ENCODE results near the gene RHBDL1. TPM values are rescaled to one million over a fixed set of nuclear protein-coding genes. Genes with fewer than 3 reads are reported as not detected.

RHBDL1 gene
- total and polyA plus RNA-seq, 2 experiments from 2014 or later = 8.4 to 10.1 TPM

- TF ChIP-seq EZH2 (IDR thresholded peaks at IDR 0.05; ENCODE audit: low read depth, unreplicated experiment) (no peak), CREB1 (CRISPR knock-in tag; IDR thresholded peaks at IDR 0.05; ENCODE audit: low read depth) (no peak), EZH2phosphoT487 (IDR thresholded peaks at IDR 0.05; ENCODE audit: unreplicated experiment) (no peak), JUNB (IDR thresholded peaks at IDR 0.05; ENCODE audit: unreplicated experiment) (no peak), ZNF114 (CRISPR knock-in tag; IDR thresholded peaks at IDR 0.05) (no peak), ETS1 (IDR thresholded peaks at IDR 0.05) (no peak), CTCF (conservative IDR thresholded peaks at IDR 0.05; ENCODE audit: low read depth in 2 of 2) (no peak)
Measured at GRCh38 chr16:676565-676902, 1.1 kb downstream of the RHBDL1 start (continued).

- Histone ChIP-seq H3K4me3 (peak overlapping the region; percentile 48), H3K27ac (ENCODE audit: low read depth) (no peak overlapping the region), H3K79me2 (replicated peaks; ENCODE audit: insufficient read depth) (peaks cover 9% of the 10 kb centered on the region; the same call in 1 of the 2 replicates), H2AFZ (no peak overlapping the region), H3K36me3 (ENCODE audit: insufficient read depth) (no peaks in the 10 kb centered on the region), H4K20me1 (replicated peaks; ENCODE audit: insufficient read depth) (peaks cover 10% of the 10 kb centered on the region), H3K4me1 (ENCODE audit: insufficient read depth) (peaks cover 11% of the 10 kb centered on the region; the same call in 1 of the 2 replicates), H3F3A (replicated peaks; ENCODE audit: low read depth) (peaks cover 27% of the 10 kb centered on the region), H3K9me2 (ENCODE audit: insufficient read depth) (no peaks in the 10 kb centered on the region), H3K27me3 (ENCODE audit: insufficient read depth) (no peaks in the 10 kb centered on the region), H3K4me2 (peak overlapping the region; percentile 74)
- Mint-ChIP-seq H3K27ac (no peak overlapping the region; the same call in 1 of the 2 replicates), H3K4me1 (peaks cover 27% of the 10 kb centered on the region), H3K27me3 (ENCODE audit: insufficient read depth, low read depth, poor library complexity) (peaks cover 17% of the 10 kb centered on the region), H3K9me3 (no peaks in the 10 kb centered on the region; the same call in 1 of the 3 replicates), H3K36me3 (ENCODE audit: low read depth) (peaks cover 17% of the 10 kb centered on the region), H3K4me3 (peak overlapping the region; percentile 36; the same call in 2 of the 3 replicates)
- ATAC-seq (peak; percentile 5), DNase-seq (ENCODE audit: low spot score) (peak; percentile 54)
- TF ChIP-seq POLR2AphosphoS5 (IDR thresholded peaks at IDR 0.05; ENCODE audit: low read depth) = peak; percentile 20; the same call in 1 of the 2 replicates
- TF ChIP-seq JUNB (IDR thresholded peaks at IDR 0.05; ENCODE audit: unreplicated experiment) = no peak
- TF ChIP-seq EZH2phosphoT487 (IDR thresholded peaks at IDR 0.05; ENCODE audit: unreplicated experiment) = no peak
- no peak for TF ChIP-seq CREB1 (CRISPR knock-in tag; IDR thresholded peaks at IDR 0.05; ENCODE audit: low read depth)
Measured at GRCh38 chr16:676913-677312, 1.4 kb downstream of the RHBDL1 start.

- Mint-ChIP-seq H3K4me3 (peak overlapping the region; percentile 36; the same call in 1 of the 3 replicates), H3K27me3 (ENCODE audit: insufficient read depth, low read depth, poor library complexity) (peaks cover 20% of the 10 kb centered on the region), H3K4me1 (peaks cover 31% of the 10 kb centered on the region), H3K9me3 (no peaks in the 10 kb centered on the region; the same call in 1 of the 3 replicates), H3K27ac (no peak overlapping the region), H3K36me3 (ENCODE audit: low read depth) (peaks cover 23% of the 10 kb centered on the region)
- H3K27me3 ChIP-seq (ENCODE audit: insufficient read depth) = no peaks in the 10 kb centered on the region
- peak; percentile 77 for DNase-seq (ENCODE audit: low spot score)
- peaks cover 9% of the 10 kb centered on the region; the same call in 1 of the 2 replicates for H3K79me2 ChIP-seq (replicated peaks; ENCODE audit: insufficient read depth)
- H3K36me3 ChIP-seq (ENCODE audit: insufficient read depth) = no peaks in the 10 kb centered on the region; the same call in 1 of the 2 replicates
- no peak overlapping the region for H2AFZ ChIP-seq
- no peaks in the 10 kb centered on the region for H3K9me2 ChIP-seq (ENCODE audit: insufficient read depth)
- peak; percentile 21 for ATAC-seq
- peaks cover 33% of the 10 kb centered on the region for H3F3A ChIP-seq (replicated peaks; ENCODE audit: low read depth)
- H3K4me3 ChIP-seq = peak overlapping the region; percentile 48
- peak overlapping the region; percentile 74 for H3K4me2 ChIP-seq
- H3K27ac ChIP-seq (ENCODE audit: low read depth) = no peak overlapping the region
- peaks cover 11% of the 10 kb centered on the region; the same call in 1 of the 2 replicates for H3K4me1 ChIP-seq (ENCODE audit: insufficient read depth)
- peaks cover 17% of the 10 kb centered on the region for H4K20me1 ChIP-seq (replicated peaks; ENCODE audit: insufficient read depth)
- TF ChIP-seq CREB1 (CRISPR knock-in tag; IDR thresholded peaks at IDR 0.05; ENCODE audit: low read depth) = no peak
- TF ChIP-seq ZNF331 (CRISPR knock-in tag; IDR thresholded peaks at IDR 0.05; ENCODE audit: low read depth) = no peak
Measured at GRCh38 chr16:677316-678190, 2.1 kb downstream of the RHBDL1 start.
